COR-L47 (cell line): ENCODE data around the gene FAM8A1.
"Not testable (repeated sequence)": the region's sequence is repeated elsewhere in the genome, so short reads cannot be mapped to it uniquely, and the experiment has no call there.

Experiments
- DNase-seq: peaks from one replicate; lab custom pipeline; 2025; lab: John Stamatoyannopoulos, UW

FAM8A1 gene

DNA sequence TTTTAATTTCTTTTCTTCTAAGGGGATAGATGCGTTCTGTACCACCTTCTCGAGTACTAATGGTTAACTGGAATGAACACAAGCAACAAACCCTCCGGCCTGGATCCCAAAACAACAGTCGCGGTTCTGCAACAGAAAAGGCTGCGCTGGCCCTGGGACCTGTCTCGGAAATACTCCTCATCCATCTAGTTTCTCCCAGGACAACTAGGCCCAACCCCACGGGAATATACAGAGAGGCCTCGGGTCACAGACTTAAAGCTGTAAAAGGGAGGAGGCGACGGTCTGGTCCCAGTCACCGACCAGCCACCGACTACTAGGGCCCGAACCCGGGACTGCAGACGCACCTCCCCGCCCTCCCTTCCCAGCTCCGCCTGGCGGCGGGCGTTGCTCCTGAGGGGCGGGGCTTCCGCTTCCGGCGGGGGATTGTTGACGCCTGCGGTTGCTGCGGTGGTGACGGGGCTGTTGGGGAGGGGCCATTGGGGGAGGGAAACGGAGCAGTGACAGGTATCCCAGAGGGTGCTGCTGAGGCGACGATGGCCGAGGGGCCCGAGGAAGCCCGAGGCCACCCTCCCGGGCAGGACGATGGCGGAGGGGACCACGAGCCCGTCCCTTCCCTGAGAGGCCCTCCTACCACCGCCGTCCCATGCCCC lies at the start of gene FAM8A1:
Gene FAM8A1 (plus strand): TSS at position 426 of the 650 bp plus-strand sequence. CDS start 108 bp downstream, at position 534.
- DNase-seq, result peak; percentile 94

DNA sequence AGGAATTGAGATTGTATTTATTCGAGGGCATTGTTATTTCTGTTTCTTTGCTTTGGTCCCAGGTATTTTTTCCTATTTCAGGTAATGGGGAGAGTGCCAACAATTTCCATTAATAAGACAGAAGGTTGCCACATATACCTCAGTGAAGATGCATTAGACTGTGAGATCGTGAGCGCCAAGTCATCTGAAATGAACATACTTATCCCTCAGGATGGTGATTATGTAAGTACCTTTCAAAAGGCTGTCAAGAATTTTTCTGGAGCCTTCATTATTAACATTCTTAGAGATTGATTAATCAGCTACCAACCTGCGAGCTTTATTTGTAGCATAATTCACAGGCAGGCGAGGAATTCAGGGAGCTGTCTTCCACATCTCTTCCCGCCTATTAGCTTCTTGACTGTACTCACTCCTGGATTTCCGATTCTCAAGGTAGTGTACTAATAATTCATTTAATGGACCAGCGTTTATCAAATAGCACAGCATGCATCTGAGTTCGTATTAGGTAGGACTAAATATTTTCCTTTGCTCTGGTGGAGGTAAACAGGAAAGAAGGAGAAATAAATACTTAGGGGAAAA lies 48.6 kb upstream of the FAM8A1 start:
- DNase-seq, result no peak

- DNase-seq, result no peak
These were observed 47.2 kb upstream of the FAM8A1 start for GRCh38 chr6:17552861-17553260.

GRCh38 chr6:17556014-17556413 lies 44.1 kb upstream of the FAM8A1 start:
- DNase-seq, result no peak

DNA sequence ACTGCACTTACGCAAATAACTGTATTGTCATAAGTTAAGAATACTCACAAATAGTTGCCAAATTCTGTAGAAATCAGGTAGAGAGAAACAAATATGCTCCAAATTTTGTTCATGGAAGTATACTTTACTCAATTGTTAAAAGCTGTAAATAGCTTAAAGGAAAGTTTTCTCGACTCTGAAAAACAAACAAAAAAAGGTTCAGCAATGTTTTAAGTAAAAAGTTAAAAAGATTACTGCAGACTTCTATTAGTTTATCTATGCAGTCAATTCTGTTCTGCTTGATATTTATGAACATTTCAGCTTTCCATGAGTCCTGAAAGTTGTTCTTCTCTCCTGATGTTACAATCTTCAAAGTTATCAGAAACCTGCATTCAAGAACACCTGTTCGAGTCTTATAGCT lies 37.5 kb upstream of the FAM8A1 start:
- no peak for DNase-seq

- no peak for DNase-seq
These were observed 34.7 kb upstream of the FAM8A1 start for GRCh38 chr6:17565399-17565798.

- no peak for DNase-seq
These were observed 25.1 kb upstream of the FAM8A1 start for GRCh38 chr6:17574866-17575560.

DNA sequence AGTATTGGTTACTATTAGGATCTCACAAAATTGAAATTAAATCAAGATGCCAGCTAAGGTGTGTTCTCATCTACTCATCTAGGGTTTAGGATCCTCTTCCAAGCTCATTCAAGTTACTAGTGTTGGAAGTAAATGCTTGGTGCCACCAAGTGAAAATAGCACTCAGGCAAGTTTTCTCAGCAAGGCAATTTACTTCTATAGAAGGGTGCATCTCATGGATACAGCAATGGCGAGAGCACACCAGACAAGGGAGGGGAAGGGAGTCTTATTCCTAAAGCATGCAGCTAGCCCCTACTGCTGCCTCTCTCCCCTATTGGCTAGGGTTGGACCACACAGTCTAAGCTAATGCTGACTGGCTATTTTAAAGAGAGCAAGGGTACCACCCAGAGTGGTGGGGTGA lies 23.0 kb upstream of the FAM8A1 start:
- DNase-seq, result no peak

DNA sequence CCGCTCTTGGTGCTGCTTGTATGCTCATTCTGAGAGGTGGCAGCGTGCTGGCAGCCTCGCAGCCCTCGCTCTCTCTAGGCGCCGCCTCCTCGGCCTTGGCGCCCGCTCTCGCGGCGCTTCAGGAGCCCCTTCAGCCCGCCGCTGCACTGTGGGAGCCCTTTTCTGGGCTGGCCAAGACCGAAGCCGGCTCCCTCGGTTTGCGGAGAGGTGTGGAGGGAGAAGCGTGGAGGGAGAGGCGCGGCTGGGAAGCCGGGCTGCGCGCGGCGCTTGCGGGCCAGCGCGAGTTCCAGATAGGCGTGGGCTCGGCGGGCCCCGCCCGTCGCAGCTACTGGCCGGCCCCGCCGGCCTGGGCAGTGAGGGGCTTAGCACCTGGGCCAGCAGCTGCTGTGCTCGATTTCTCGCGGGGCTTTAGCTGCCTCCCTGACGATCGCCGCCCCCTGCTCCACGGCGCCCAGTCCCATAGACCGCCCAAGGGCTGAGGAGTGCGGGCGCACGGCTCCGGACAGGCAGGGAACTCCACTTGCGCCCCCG lies 19.5 kb upstream of the FAM8A1 start:
- no peak for DNase-seq

GRCh38 chr6:17581282-17581681 lies 18.8 kb upstream of the FAM8A1 start:
- DNase-seq, result not testable (repeated sequence)

- DNase-seq, result no peak
These were observed 16.3 kb upstream of the FAM8A1 start for GRCh38 chr6:17583811-17584210.

GRCh38 chr6:17584241-17584803 lies 15.8 kb upstream of the FAM8A1 start:
- peak; percentile 71 for DNase-seq

DNA sequence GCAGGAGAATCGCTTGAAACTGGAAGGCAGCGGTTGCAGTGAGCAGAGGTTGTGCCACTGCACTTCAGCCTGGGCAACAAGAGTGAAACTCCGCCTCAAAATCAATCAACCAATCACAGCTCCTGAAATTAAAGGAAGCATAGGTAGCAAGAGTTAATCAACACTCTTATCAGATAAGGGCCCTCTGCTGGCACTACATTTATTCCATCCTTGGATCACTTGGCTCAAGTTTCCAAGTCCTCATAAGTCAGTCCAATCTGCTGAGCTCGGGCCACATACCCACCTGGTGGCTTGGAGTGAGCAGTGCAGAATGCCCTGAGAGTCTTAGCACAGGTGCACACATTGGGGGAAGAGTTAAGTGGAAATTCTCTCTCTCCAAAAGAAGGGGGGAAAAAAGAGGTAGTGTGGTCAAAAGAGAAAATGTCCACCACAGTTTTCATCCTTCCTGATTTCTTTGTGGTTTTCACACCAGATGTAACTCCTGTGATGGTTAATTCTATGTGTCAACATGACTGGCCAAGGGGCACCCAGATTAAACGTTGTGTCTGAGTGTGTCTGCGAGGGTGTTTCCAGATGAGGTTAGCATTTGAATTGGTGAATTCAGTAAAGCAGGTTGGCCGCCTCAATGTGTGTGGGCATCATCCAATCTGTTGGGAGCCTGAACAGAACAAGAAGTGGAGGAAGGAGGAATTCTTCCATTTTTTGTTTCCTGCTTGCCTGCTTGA lies 14.2 kb upstream of the FAM8A1 start:
- DNase-seq, result peak; percentile 11

GRCh38 chr6:17586623-17587022 lies 13.5 kb upstream of the FAM8A1 start:
- DNase-seq, result not testable (repeated sequence)

DNA sequence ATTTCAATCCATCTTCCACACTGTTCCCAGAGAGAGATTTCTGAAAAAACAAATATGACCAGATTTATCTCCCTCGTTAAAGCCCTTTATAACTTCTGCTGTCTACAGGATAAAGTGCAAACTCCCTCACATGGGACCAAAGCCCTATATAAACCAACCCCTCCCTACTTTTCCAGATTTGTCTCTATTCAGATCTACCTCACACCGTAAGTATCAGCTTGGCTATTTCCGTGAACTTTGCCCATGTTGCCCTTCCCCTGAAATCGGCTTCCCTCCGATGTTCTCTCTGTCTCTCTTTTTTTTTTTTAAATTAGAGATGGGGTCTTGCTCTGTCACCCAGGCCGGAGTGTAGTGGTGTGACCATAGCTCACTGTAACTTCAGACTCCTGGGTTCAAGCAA lies 12.1 kb upstream of the FAM8A1 start:
- DNase-seq, result no peak

DNA sequence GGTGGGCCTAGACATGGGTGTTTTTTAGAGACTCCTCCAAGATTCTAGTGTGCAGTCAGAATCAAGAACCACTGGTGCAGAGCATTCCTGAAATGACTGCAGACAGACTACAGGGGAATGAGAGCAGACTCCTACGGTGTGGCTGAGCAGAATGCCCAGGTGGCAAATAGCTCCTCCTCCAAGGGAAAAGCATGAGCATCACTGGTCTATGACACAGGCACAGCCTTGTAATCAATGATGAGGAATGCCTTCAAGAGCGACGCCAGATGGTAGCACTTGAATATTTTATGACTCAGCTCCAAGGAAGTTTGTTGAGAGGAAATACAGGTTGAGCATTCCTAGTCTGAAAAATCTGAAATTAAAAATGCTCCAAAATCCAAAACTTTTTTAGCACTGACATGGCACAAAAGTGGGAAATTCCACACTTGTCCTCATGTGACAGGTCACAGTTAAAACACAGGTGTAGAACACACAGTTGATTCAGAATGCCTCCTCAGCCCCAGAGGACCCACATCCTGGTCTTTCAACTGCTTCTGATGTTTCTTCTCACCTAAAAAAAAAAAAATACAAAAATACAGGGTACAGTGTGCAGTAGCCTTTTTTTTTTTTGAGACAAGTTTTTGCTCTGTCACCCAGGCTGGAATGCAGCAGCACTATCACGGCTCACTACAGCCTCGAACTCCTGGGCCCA lies 10.6 kb upstream of the FAM8A1 start:
- no peak for DNase-seq

DNA sequence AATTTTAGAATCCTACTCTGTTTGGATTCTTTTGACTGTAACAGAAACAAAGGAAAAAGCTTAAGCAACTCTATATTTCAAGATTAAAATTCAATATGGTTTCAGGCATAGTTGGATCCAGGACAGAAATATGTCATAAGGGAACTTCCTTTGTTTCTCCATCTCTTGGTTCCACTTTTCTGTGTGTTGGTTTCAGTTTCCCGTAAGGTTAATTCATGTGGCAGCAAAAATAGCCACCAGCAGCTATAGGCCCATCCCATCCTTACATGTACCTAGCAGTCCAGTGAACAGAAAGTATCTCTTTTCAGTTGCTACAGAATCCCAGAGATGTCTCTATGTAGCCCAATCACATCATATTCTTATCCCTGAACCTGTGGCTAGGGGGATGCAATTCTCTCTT lies 8.8 kb upstream of the FAM8A1 start:
- DNase-seq, result no peak

DNA sequence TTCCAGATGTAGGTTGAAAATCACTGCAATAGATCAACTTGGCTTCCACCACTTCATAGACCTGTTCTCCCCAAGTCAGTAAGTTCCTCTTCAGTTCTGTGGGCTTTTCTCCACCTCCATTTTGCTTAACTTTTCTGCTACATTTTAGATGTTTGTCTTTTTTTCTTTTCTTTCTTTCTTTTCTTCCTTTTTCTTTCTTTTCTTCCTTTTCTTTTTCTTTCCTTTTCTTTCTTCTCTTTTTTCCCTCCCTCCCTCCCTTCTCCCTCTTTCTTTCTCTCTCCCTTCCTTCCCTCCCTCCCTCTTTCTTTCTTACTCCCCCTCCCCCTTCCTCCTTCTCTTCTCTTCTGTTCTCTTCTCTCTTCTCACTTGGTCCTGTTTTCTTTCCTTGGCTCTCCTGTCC lies 6.9 kb upstream of the FAM8A1 start:
- DNase-seq, result no peak

DNA sequence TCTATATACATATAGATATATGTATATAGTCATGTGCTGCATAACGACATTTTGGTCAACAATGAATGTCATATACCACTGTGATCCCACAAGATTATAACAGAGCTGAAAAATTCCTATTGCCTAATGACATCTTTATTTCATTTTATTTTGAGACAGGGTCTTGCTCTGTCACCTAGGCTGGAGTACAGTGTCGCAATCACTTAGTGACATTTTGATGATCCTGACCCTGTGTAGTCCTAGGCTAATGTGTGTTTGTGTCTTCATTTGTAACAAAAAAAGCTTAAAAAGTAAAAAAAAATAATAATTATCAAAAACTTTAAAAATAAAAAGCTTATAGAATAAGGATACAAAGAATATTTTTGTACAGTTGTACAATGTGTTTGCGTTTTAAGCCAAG lies 4.0 kb upstream of the FAM8A1 start:
- DNase-seq, result no peak

- DNase-seq, result peak; percentile 41
These were observed 654 bp downstream of the FAM8A1 start for GRCh38 chr6:17600527-17601385.

- DNase-seq, result no peak
These were observed 1.2 kb downstream of the FAM8A1 start for GRCh38 chr6:17601386-17601703.
